IMR-90 (cell line): ENCODE results near the gene EXT2. TPM values are rescaled to one million over a fixed set of nuclear protein-coding genes. Genes with fewer than 3 reads are reported as not detected.

Experiments used
- ATAC-seq: fragments of 200-7000 bp; cut with Tn5 transposase; 2 replicates; pipeline ENCODE4 v1.9.1; 2020; ENCODE audit warnings: low read depth, mild to moderate bottlenecking, moderate library complexity
- BruUV-seq: library from RNA; stranded (reverse); fragments of 400-500 nt; replicated peaks from 2 replicates; lab custom pipeline; 2021; lab: Mats Ljungman, UMichigan
- CTCF ChIA-PET: fragments of 300-600 bp; formaldehyde crosslinking; extraction: SDS; loops from one replicate; lab custom pipeline; 2021; ENCODE audit warnings: antibody characterized with exemption; lab: Yijun Ruan, JAX
- POLR2A ChIA-PET: fragments of 300-600 bp; sonication (Branson Sonifier 250); formaldehyde crosslinking; loops from one replicate; lab custom pipeline; 2022; ENCODE audit warnings: antibody characterized with exemption; ENCODE audit not compliant: unreplicated experiment; lab: Charles Lee
- DNase-seq: peaks from one replicate; pipeline ENCODE4 v3.0.0; 2013
- H2AFZ ChIP-seq: replicated peaks from 2 replicates; pipeline ENCODE3; 2013; ENCODE audit warnings: low read length, mild to moderate bottlenecking; ENCODE audit not compliant: poor library complexity
- H2AK5ac ChIP-seq: 2 replicates; pipeline ENCODE4 v1.6.1; 2013; ENCODE audit warnings: low read depth, low read length, inconsistent platforms
- H2AK9ac ChIP-seq: replicated peaks from 2 replicates; pipeline ENCODE3; 2013; ENCODE audit warnings: mild to moderate bottlenecking, low read depth, low read length, moderate library complexity; ENCODE audit not compliant: poor library complexity
- H2BK120ac ChIP-seq: 2 replicates; pipeline ENCODE4 v1.6.1; 2013; ENCODE audit warnings: low read depth, low read length, inconsistent platforms
- H2BK15ac ChIP-seq: 3 replicates; pipeline ENCODE4 v1.6.1; 2013; ENCODE audit warnings: low read depth, low read length, inconsistent platforms
- H2BK20ac ChIP-seq: 2 replicates; pipeline ENCODE4 v1.6.1; 2013; ENCODE audit warnings: low read depth, mild to moderate bottlenecking, inconsistent platforms, low read length, moderate library complexity
- H2BK5ac ChIP-seq: 2 replicates; pipeline ENCODE4 v1.6.1; 2013; ENCODE audit warnings: mild to moderate bottlenecking, low read depth, low read length, inconsistent platforms; ENCODE audit not compliant: poor library complexity, severe bottlenecking
- H3K14ac ChIP-seq: replicated peaks from 2 replicates; pipeline ENCODE4 v1.6.1; 2013; ENCODE audit warnings: low read depth, low read length, inconsistent platforms
- H3K18ac ChIP-seq: 2 replicates; pipeline ENCODE4 v1.6.1; 2013; ENCODE audit warnings: low read depth, low read length, control low read depth
- H3K23ac ChIP-seq: 2 replicates; pipeline ENCODE4 v1.6.1; 2013; ENCODE audit warnings: low read depth, low read length, inconsistent platforms
- H3K27ac ChIP-seq: 2 replicates; pipeline ENCODE4 v1.5.1; 2013; ENCODE audit warnings: mild to moderate bottlenecking, control low read depth, low read length; ENCODE audit not compliant: insufficient read depth
- H3K27me3 ChIP-seq: 2 replicates; pipeline ENCODE4 v1.6.1; 2013; ENCODE audit warnings: low read length; ENCODE audit not compliant: control insufficient read depth, insufficient read depth
- H3K36me3 ChIP-seq: 2 replicates; pipeline ENCODE4 v1.6.1; 2013; ENCODE audit warnings: low read length, mixed read lengths; ENCODE audit not compliant: control insufficient read depth, insufficient read depth
- H3K4ac ChIP-seq: 2 replicates; pipeline ENCODE4 v1.6.1; 2013; ENCODE audit warnings: low read depth, low read length, inconsistent platforms
- H3K4me1 ChIP-seq: 2 replicates; pipeline ENCODE4 v1.6.1; 2013; ENCODE audit warnings: low read length, mixed read lengths; ENCODE audit not compliant: control insufficient read depth, insufficient read depth
- H3K4me2 ChIP-seq: 2 replicates; pipeline ENCODE4 v1.6.1; 2013; ENCODE audit warnings: low read depth, mild to moderate bottlenecking, control low read depth, low read length, moderate library complexity
- H3K4me3 ChIP-seq: 2 replicates; pipeline ENCODE4 v1.5.1; 2013; ENCODE audit warnings: low read depth, mild to moderate bottlenecking, control low read depth, low read length, moderate library complexity; ENCODE audit not compliant: insufficient read depth
- H3K56ac ChIP-seq: 2 replicates; pipeline ENCODE4 v1.6.1; 2013; ENCODE audit warnings: low read length, inconsistent platforms; ENCODE audit not compliant: insufficient read depth; ENCODE audit errors: extremely low read depth
- H3K79me1 ChIP-seq, 2 experiments: 2 replicates each; pipeline ENCODE4 v1.6.1; 2013; ENCODE audit warnings: low read length in 2 of 2, inconsistent platforms in 1 of 2, low read depth in 1 of 2
- H3K9ac ChIP-seq: 2 replicates; pipeline ENCODE4 v1.6.1; 2013; ENCODE audit warnings: low read depth, low read length, control low read depth
- H3K9me1 ChIP-seq: 2 replicates; pipeline ENCODE4 v1.6.1; 2013; ENCODE audit warnings: low read length, inconsistent platforms; ENCODE audit not compliant: insufficient read depth
- H3K9me3 ChIP-seq: 2 replicates; pipeline ENCODE4 v1.6.1; 2013; ENCODE audit warnings: low read length; ENCODE audit not compliant: control insufficient read depth, insufficient read depth
- H4K20me1 ChIP-seq: 2 replicates; pipeline ENCODE4 v1.6.1; 2013; ENCODE audit warnings: low read length, inconsistent platforms; ENCODE audit not compliant: insufficient read depth
- H4K5ac ChIP-seq: 2 replicates; pipeline ENCODE4 v1.6.1; 2013; ENCODE audit warnings: mild to moderate bottlenecking, low read depth, low read length, control low read depth
- H4K8ac ChIP-seq, 2 experiments: 2 replicates each; pipeline ENCODE4 v1.6.1; 2013; ENCODE audit warnings: low read depth in 2 of 2, low read length in 2 of 2, control low read depth in 1 of 2, inconsistent platforms in 1 of 2
- H4K91ac ChIP-seq: 2 replicates; pipeline ENCODE4 v1.6.1; 2013; ENCODE audit warnings: low read depth, low read length, inconsistent platforms; ENCODE audit not compliant: insufficient read depth
- BHLHE40 ChIP-seq: fragments of 150-350 bp; IDR thresholded peaks from 2 replicates; pipeline ENCODE4 v1.6.1; 2016; ENCODE audit warnings: mild to moderate bottlenecking, low read depth, low read length
- CEBPB ChIP-seq: IDR thresholded peaks from 2 replicates; pipeline ENCODE4 v1.6.1; 2012; ENCODE audit warnings: low read depth, low read length, improper control_type of control experiment
- CHD1 ChIP-seq: IDR thresholded peaks from 2 replicates; pipeline ENCODE4 v1.6.1; 2012; ENCODE audit warnings: low read depth, low read length, improper control_type of control experiment
- CTCF ChIP-seq: conservative IDR thresholded peaks from 2 replicates; pipeline ENCODE4 v1.5.1; 2012; ENCODE audit warnings: mild to moderate bottlenecking, low read depth, low read length, improper control_type of control experiment
- ELK1 ChIP-seq: fragments of 150-350 bp; IDR thresholded peaks from 2 replicates; pipeline ENCODE4 v1.6.1; 2016; ENCODE audit warnings: low read depth, mild to moderate bottlenecking, low read length, moderate library complexity, borderline replicate concordance
- FOS ChIP-seq: fragments of 150-350 bp; IDR thresholded peaks from 2 replicates; pipeline ENCODE4 v1.6.1; 2016; ENCODE audit warnings: low read depth, low read length
- MAFK ChIP-seq: IDR thresholded peaks from 2 replicates; pipeline ENCODE4 v1.6.1; 2012; ENCODE audit warnings: low read depth, low read length, improper control_type of control experiment
- MAZ ChIP-seq: IDR thresholded peaks from 2 replicates; pipeline ENCODE4 v1.6.1; 2012; ENCODE audit warnings: low read depth, mild to moderate bottlenecking, low read length, improper control_type of control experiment, moderate library complexity, borderline replicate concordance
- MXI1 ChIP-seq: IDR thresholded peaks from 2 replicates; pipeline ENCODE4 v1.6.1; 2012; ENCODE audit warnings: low read depth, mild to moderate bottlenecking, low read length, moderate library complexity, borderline replicate concordance
- NFE2L2 ChIP-seq: fragments of 150-350 bp; IDR thresholded peaks from 2 replicates; pipeline ENCODE4 v1.6.1; 2016; ENCODE audit warnings: low read depth, mild to moderate bottlenecking, low read length
- POLR2A ChIP-seq: IDR thresholded peaks from 2 replicates; pipeline ENCODE4 v1.6.1; 2012; ENCODE audit warnings: mild to moderate bottlenecking, low read depth, low read length
- RAD21 ChIP-seq: IDR thresholded peaks from 2 replicates; pipeline ENCODE4 v1.6.1; 2012; ENCODE audit warnings: low read length, improper control_type of control experiment
- RCOR1 ChIP-seq: IDR thresholded peaks from 2 replicates; pipeline ENCODE4 v1.6.1; 2012; ENCODE audit warnings: mild to moderate bottlenecking, low read length, improper control_type of control experiment; ENCODE audit not compliant: insufficient replicate concordance
- RFX5 ChIP-seq: IDR thresholded peaks from 2 replicates; pipeline ENCODE4 v1.8.0; 2012; ENCODE audit warnings: low read depth, mild to moderate bottlenecking, low read length, moderate library complexity
- SMC3 ChIP-seq: fragments of 150-350 bp; IDR thresholded peaks from 2 replicates; pipeline ENCODE4 v1.6.1; 2016; ENCODE audit warnings: low read depth, mild to moderate bottlenecking, antibody characterized with exemption, low read length, moderate library complexity
- USF2 ChIP-seq: fragments of 150-350 bp; IDR thresholded peaks from 2 replicates; pipeline ENCODE4 v1.6.1; 2017; ENCODE audit warnings: mild to moderate bottlenecking, antibody characterized with exemption, low read length, low read depth
- WGBS, 2 experiments: methylation state at CpG; one replicate each; pipeline versions ENCODE4 v1.1.5 to v1.1.7; 2013; ENCODE audit warnings: missing lambda C conversion rate in 2 of 2; ENCODE audit not compliant: insufficient read length in 1 of 2; ENCODE audit errors: extremely low coverage in 2 of 2; 5-methylcytosine and 5-hydroxymethylcytosine counted together
- dilution Hi-C: fragments of 300-500 bp; cut with HindIII; formaldehyde crosslinking; loops from one replicate; pipeline ENCODE4 v1.14.3; 2018; ENCODE audit warnings: low sequenced_read_pairs; ENCODE audit not compliant: unreplicated experiment
- in situ Hi-C: fragments of 300-500 bp; cut with MboI; formaldehyde crosslinking; loops from 3 replicates; pipeline ENCODE4 v1.14.3; 2019; ENCODE audit warnings: low sequenced_read_pairs, inconsistent platforms, mixed read lengths
- intact Hi-C: fragments of 100-400 bp; cut with micrococcal nuclease; formaldehyde crosslinking; loops from 2 replicates; pipeline ENCODE4 v1.10.0; 2022
- polyA plus RNA-seq, 3 experiments: library from polyadenylated mRNA; depleted of rRNA; stranded (reverse); fragments of >200 nt; gene quantifications; 2 replicates each; pipeline ENCODE4 v1.2.3, GENCODE V29; 2012; ENCODE audit warnings: low replicate concordance in 1 of 3
- total RNA-seq: library from RNA; depleted of rRNA; stranded (reverse); fragments of >200 nt; gene quantifications from 2 replicates; pipeline ENCODE4 v1.2.3, GENCODE V29; 2012

EXT2 gene
- total and polyA plus RNA-seq, 2 of the 4 experiments (the other 2 are of a cell fraction) = 75.0 to 85.3 TPM

GRCh38 chr11:44250421-44250820, 154.9 kb downstream of the EXT2 start:
- ChIA-PET CTCF (no interaction called here), POLR2A (no interaction called here)
- H3K56ac ChIP-seq = no peak overlapping the region
- no peak overlapping the region for H4K5ac ChIP-seq
- no peak overlapping the region for H3K27ac ChIP-seq
- H3K36me3 ChIP-seq = no peaks in the 10 kb centered on the region
- intact Hi-C loops = loop anchor here (10.0 kb wide), 1 partner anchor 116 kb away; no protein-coding TSS in a partner anchor
- H3K23ac ChIP-seq = no peak overlapping the region
- H3K18ac ChIP-seq = no peak overlapping the region
- no peak overlapping the region for H2BK20ac ChIP-seq
- WGBS, 2 experiments = no CpG with 5 or more reads among the region's 6 CpGs
- H4K8ac ChIP-seq = no peak overlapping the region
- H3K9me3 ChIP-seq = no peaks in the 10 kb centered on the region; the same call in 1 of the 2 replicates
- H2BK5ac ChIP-seq = no peak overlapping the region
- H4K20me1 ChIP-seq = no peaks in the 10 kb centered on the region
- H3K4me1 ChIP-seq = peaks cover 2% of the 10 kb centered on the region
- peaks cover under 1% of the 10 kb centered on the region; the same call in 1 of the 2 replicates for H3K9me1 ChIP-seq
- no peak overlapping the region for H3K4ac ChIP-seq
- no peak overlapping the region for H3K4me3 ChIP-seq
- H2AK9ac ChIP-seq = no peak overlapping the region
- no peak overlapping the region for H3K9ac ChIP-seq
- BruUV-seq = no TSS peak
- dilution Hi-C loops = no loop called here
- ATAC-seq (no peak), DNase-seq (no peak)
- TF ChIP-seq RCOR1 (no peak), MAFK (no peak), POLR2A (no peak), FOS (no peak), SMC3 (no peak), NFE2L2 (no peak), MXI1 (no peak), CHD1 (no peak), BHLHE40 (no peak), CTCF (no peak), USF2 (no peak), MAZ (no peak), RFX5 (no peak), RAD21 (no peak), CEBPB (no peak), ELK1 (no peak)
- no peaks in the 10 kb centered on the region for H3K79me1 ChIP-seq
- H3K4me2 ChIP-seq = no peak overlapping the region
- no peaks in the 10 kb centered on the region for H3K27me3 ChIP-seq
- H2BK120ac ChIP-seq = no peak overlapping the region
- H2AFZ ChIP-seq = no peak overlapping the region
- no peak overlapping the region for H3K14ac ChIP-seq
- in situ Hi-C loops = no loop called here
- no peak overlapping the region for H2BK15ac ChIP-seq
- H4K91ac ChIP-seq = no peak overlapping the region
- H2AK5ac ChIP-seq = no peak overlapping the region
